A549 (cell line): ENCODE data around the gene COL15A1. TPM values are rescaled to one million over a fixed set of nuclear protein-coding genes. Genes with fewer than 3 reads are reported as not detected.

ENCODE experiments used
- ATAC-seq, 2 experiments: fragments of 200-7000 bp in 1 of 2; fragments of >200 bp in 1 of 2; cut with Nextera tagmentation in 1 of 2; cut with Tn5 transposase in 1 of 2; 3 replicates each; pipeline versions ENCODE4 v1.8.0 to v1.9.1; 2018 to 2020; ENCODE audit warnings: mild to moderate bottlenecking in 1 of 2, moderate library complexity in 1 of 2
- CTCF ChIA-PET: fragments of 300-600 bp; sonication (Branson Sonifier 250); formaldehyde crosslinking; extraction: SDS; loops from one replicate; lab custom pipeline; 2021; ENCODE audit warnings: antibody characterized with exemption, inconsistent platforms; lab: Yijun Ruan, JAX
- POLR2A ChIA-PET: fragments of 350-600 bp; formaldehyde crosslinking; extraction: SDS; loops from one replicate; lab custom pipeline; 2021; ENCODE audit warnings: antibody characterized with exemption, inconsistent platforms; lab: Yijun Ruan, JAX
- DNase-seq, 2 experiments: peaks; one replicate each; pipeline versions ENCODE4 v3.0.0 to v3.0.0-alpha.2; 2011 to 2016; ENCODE audit warnings: low read depth in 1 of 2, low spot score in 1 of 2
- FAIRE-seq: peaks from 2 replicates; lab custom pipeline; 2011; peaks lifted over from hg19 to GRCh38; lab: Jason Lieb, UNC
- H3K27ac ChIP-seq, 2 experiments: fragments of >200 bp; sonication (Bioruptor Twin); formaldehyde crosslinking; 3 replicates each; pipeline ENCODE4 v1.5.1; 2016 to 2017
- H3K4me1 ChIP-seq: fragments of >200 bp; sonication (Bioruptor Twin); formaldehyde crosslinking; 3 replicates; pipeline ENCODE4 v1.6.1; 2016
- H3K4me2 ChIP-seq: fragments of >200 bp; sonication (Bioruptor Twin); formaldehyde crosslinking; 3 replicates; pipeline ENCODE4 v1.6.1; 2016
- H3K4me3 ChIP-seq: fragments of >200 bp; sonication (Bioruptor Twin); formaldehyde crosslinking; 3 replicates; pipeline ENCODE4 v1.5.1; 2016
- H3K9me3 ChIP-seq: fragments of >200 bp; sonication (Bioruptor Twin); formaldehyde crosslinking; 3 replicates; pipeline ENCODE4 v1.6.1; 2016
- BHLHE40 ChIP-seq: IDR thresholded peaks from 2 replicates; pipeline ENCODE4 v1.6.1; 2012; ENCODE audit warnings: low read depth, low read length, inconsistent platforms
- CBX8 ChIP-seq: fragments of 200-600 bp; sonication (generic); IDR thresholded peaks from 2 replicates; pipeline ENCODE4 v1.6.1; 2016
- CTCF ChIP-seq: fragments of >200 bp; sonication (Bioruptor Twin); formaldehyde crosslinking; IDR thresholded peaks from 3 replicates; pipeline ENCODE4 v1.5.1; 2016
- EHF ChIP-seq: fragments of 250-450 bp; sonication (Bioruptor Pico); IDR thresholded peaks from 2 replicates; pipeline ENCODE4 v1.5.0; 2020; ENCODE audit warnings: mild to moderate bottlenecking
- EHMT2 ChIP-seq: fragments of 200-600 bp; sonication (generic); IDR thresholded peaks from 2 replicates; pipeline ENCODE4 v1.6.1; 2016; ENCODE audit warnings: antibody characterized with exemption, low read depth, mild to moderate bottlenecking, moderate library complexity
- ELK1 ChIP-seq: fragments of 150-350 bp; IDR thresholded peaks from 2 replicates; pipeline ENCODE4 v1.6.1; 2014; ENCODE audit warnings: low read depth, mild to moderate bottlenecking, low read length
- EP300 ChIP-seq, 2 experiments: fragments of >200 bp; sonication (Bioruptor Twin); formaldehyde crosslinking; IDR thresholded peaks; 2 replicates in 1 of 2; 3 replicates in 1 of 2; pipeline ENCODE4 v1.6.1; 2016 to 2017
- FOSL2 ChIP-seq, 2 experiments: fragments of 450-650 bp in 1 of 2; fragments of >200 bp in 1 of 2; sonication (Bioruptor Twin) in 1 of 2; formaldehyde crosslinking; IDR thresholded peaks; 2 replicates each; pipeline versions ENCODE4 v1.5.0 to v1.6.1; 2016 to 2020; ENCODE audit warnings: mild to moderate bottlenecking in 1 of 2, moderate library complexity in 1 of 2
- HDAC2 ChIP-seq: fragments of 200-600 bp; sonication (generic); IDR thresholded peaks from 2 replicates; pipeline ENCODE4 v1.6.1; 2016
- HMGXB4 ChIP-seq: fragments of 250-450 bp; sonication (Bioruptor Pico); IDR thresholded peaks from 2 replicates; pipeline ENCODE4 v1.5.0; 2021; ENCODE audit warnings: mild to moderate bottlenecking, moderate library complexity, borderline replicate concordance
- POLR2AphosphoS2 ChIP-seq: conservative IDR thresholded peaks from 2 replicates; pipeline ENCODE4 v1.6.1; 2012; ENCODE audit warnings: low read length, improper control_type of control experiment, inconsistent platforms
- RAD21 ChIP-seq, 2 experiments: fragments of >200 bp in 1 of 2; sonication (Bioruptor Twin) in 1 of 2; formaldehyde crosslinking in 1 of 2; IDR thresholded peaks in 1 of 2; conservative IDR thresholded peaks in 1 of 2; 2 replicates in 1 of 2; 3 replicates in 1 of 2; pipeline ENCODE4 v1.6.1; 2012 to 2018; ENCODE audit warnings: inconsistent platforms in 1 of 2
- RARB ChIP-seq: fragments of 250-450 bp; sonication (Bioruptor Pico); IDR thresholded peaks from 2 replicates; pipeline ENCODE4 v1.8.0; 2021; ENCODE audit warnings: mild to moderate bottlenecking, moderate library complexity
- REST ChIP-seq: fragments of 200-600 bp; sonication (generic); IDR thresholded peaks from 2 replicates; pipeline ENCODE4 v1.6.1; 2016; ENCODE audit warnings: antibody characterized with exemption, mild to moderate bottlenecking, moderate library complexity
- RNF2 ChIP-seq: fragments of 200-600 bp; sonication (generic); IDR thresholded peaks from 2 replicates; pipeline ENCODE4 v1.6.1; 2016; ENCODE audit warnings: low read depth, mild to moderate bottlenecking, antibody characterized with exemption, moderate library complexity, borderline replicate concordance
- SMC3 ChIP-seq: fragments of >200 bp; sonication (Bioruptor Twin); formaldehyde crosslinking; IDR thresholded peaks from 3 replicates; pipeline ENCODE4 v1.6.1; 2018; ENCODE audit warnings: inconsistent platforms
- USF2 ChIP-seq: fragments of 450-650 bp; IDR thresholded peaks from 2 replicates; pipeline ENCODE4 v1.6.1; 2014; ENCODE audit warnings: antibody characterized with exemption
- ZNF302 ChIP-seq: fragments of 250-450 bp; sonication (Bioruptor Pico); IDR thresholded peaks from 2 replicates; pipeline ENCODE4 v1.9.0; 2021; ENCODE audit warnings: inconsistent platforms, mild to moderate bottlenecking, moderate library complexity
- WGBS: methylation state at CpG from one replicate; pipeline ENCODE4 v1.1.6; 2017; ENCODE audit errors: missing lambda C conversion rate; 5-methylcytosine and 5-hydroxymethylcytosine counted together
- polyA plus RNA-seq, 4 experiments: library from polyadenylated mRNA; depleted of rRNA in 3 of 4; stranded (reverse); fragments of >200 nt; fragmentation: RNase III in 1 of 4; extraction: RNeasy Plus Mini Kit Qiagen cat#74134 plus additional on column Dnase treatment in 1 of 4; gene quantifications; 2 replicates in 3 of 4; 3 replicates in 1 of 4; pipeline ENCODE4 v1.2.3, GENCODE V29; 2011 to 2017

COL15A1 gene
- polyA plus RNA-seq, 2 of the 4 experiments (the other 2 are of a cell fraction) = 0.09 to 0.12 TPM

GRCh38 chr9:98977246-98977714 lies 33.6 kb downstream of the COL15A1 start:
- DNase-seq = no peak
- Histone ChIP-seq H3K4me1 (peaks cover 4% of the 10 kb centered on the region; the same call in 1 of the 3 replicates), H3K4me2 (no peak overlapping the region), H3K9me3 (no peaks in the 10 kb centered on the region), H3K27ac (no peak overlapping the region), H3K4me3 (no peak overlapping the region)
- no peak for ATAC-seq
- ChIA-PET POLR2A (interaction anchor here (1.5 kb wide), 1 partner anchor 12 kb away, joined by 4 read pairs; no protein-coding TSS in a partner anchor), CTCF (interaction anchor here (0.8 to 8.3 kb wide), 6 partner anchors 11 to 186 kb away, joined by 3 to 125 read pairs (median 48); no protein-coding TSS in a partner anchor)
- TF ChIP-seq ZNF302 (CRISPR knock-in tag) (no peak), CTCF (no peak), FOSL2 (IDR thresholded peaks at IDR 0.05) (no peak), FOSL2 (CRISPR knock-in tag; IDR thresholded peaks at IDR 0.05) (no peak), EHMT2 (no peak), RNF2 (no peak), HMGXB4 (CRISPR knock-in tag) (no peak), SMC3 (no peak), HDAC2 (no peak), CBX8 (no peak), POLR2AphosphoS2 (no peak), RAD21 (conservative IDR thresholded peaks at IDR 0.05 in 1 of 2, IDR thresholded peaks at IDR 0.05 in 1 of 2) (no peak), EP300 (IDR thresholded peaks at IDR 0.05) (no peak), BHLHE40 (no peak), REST (no peak), ELK1 (no peak), USF2 (no peak), EHF (CRISPR knock-in tag) (no peak), RARB (no peak)
- 92% methylated on average over 4 of the region's 9 CpGs for WGBS
- no peak for FAIRE-seq
